Muscle layer of duodenum (tissue), 2 donors: ENCODE measurements around the gene OTUD5.
A peak's percentile ranks its signal among the peaks of the same experiment; 100 is the strongest.
"Not testable (repeated sequence)": the region's sequence is repeated elsewhere in the genome, so short reads cannot be mapped to it uniquely, and the experiment has no call there.

Experiments
- H3K27ac ChIP-seq: one replicate; pipeline ENCODE4 v1.7.0; 2013; ENCODE audit warnings: mild to moderate bottlenecking, low read length
- H3K27me3 ChIP-seq: one replicate; pipeline ENCODE4 v1.7.0; 2013; ENCODE audit warnings: low read depth, mild to moderate bottlenecking, control low read depth, low read length
- H3K36me3 ChIP-seq, 2 donors: one replicate each; pipeline ENCODE4 v1.7.0; 2013; ENCODE audit warnings: low read length in 2 of 2, control low read depth in 1 of 2, mild to moderate bottlenecking in 1 of 2; ENCODE audit not compliant: insufficient read depth in 2 of 2, control insufficient read depth in 1 of 2
- H3K4me1 ChIP-seq, 2 donors: one replicate each; pipeline ENCODE4 v1.7.0; 2013; ENCODE audit warnings: low read length in 2 of 2, mild to moderate bottlenecking in 2 of 2, control low read depth in 1 of 2, moderate library complexity in 1 of 2; ENCODE audit not compliant: insufficient read depth in 2 of 2, control insufficient read depth in 1 of 2
- H3K4me3 ChIP-seq, 2 donors: one replicate each; pipeline ENCODE4 v1.7.0; 2013; ENCODE audit warnings: low read length in 2 of 2, low read depth in 1 of 2, mild to moderate bottlenecking in 1 of 2
- H3K9me3 ChIP-seq, 2 donors: one replicate each; pipeline ENCODE4 v1.7.0; 2013; ENCODE audit warnings: low read length in 2 of 2, control low read depth in 1 of 2, mild to moderate bottlenecking in 1 of 2; ENCODE audit not compliant: control insufficient read depth in 1 of 2
- donor health status: healthy.

The OTUD5 gene

GRCh38 chrX:48894891-48895290 lies 62.5 kb downstream of the OTUD5 start:
- no peaks in the 10 kb centered on the region for H3K9me3 ChIP-seq
- H3K4me1 ChIP-seq: peaks cover 0 to 16% of the 10 kb centered on the region in 2 donors
- peaks cover 0 to 13% of the 10 kb centered on the region in 2 donors for H3K36me3 ChIP-seq
- no peak overlapping the region for H3K27ac ChIP-seq
- H3K4me3 ChIP-seq: no peak overlapping the region
- H3K27me3 ChIP-seq: no peaks in the 10 kb centered on the region

GRCh38 chrX:48893556-48894348 lies 63.7 kb downstream of the OTUD5 start:
- no peaks in the 10 kb centered on the region for H3K9me3 ChIP-seq
- peaks cover 0 to 16% of the 10 kb centered on the region in 2 donors for H3K4me1 ChIP-seq
- H3K4me3 ChIP-seq: no peak overlapping the region
- no peaks in the 10 kb centered on the region for H3K27me3 ChIP-seq
- no peak overlapping the region for H3K27ac ChIP-seq
- peaks cover 0 to 13% of the 10 kb centered on the region in 2 donors for H3K36me3 ChIP-seq

- peaks cover 0 to 16% of the 10 kb centered on the region in 2 donors for H3K4me1 ChIP-seq
- no peaks in the 10 kb centered on the region for H3K27me3 ChIP-seq
- no peak overlapping the region for H3K4me3 ChIP-seq
- no peak overlapping the region for H3K27ac ChIP-seq
- H3K36me3 ChIP-seq: peaks cover 0 to 13% of the 10 kb centered on the region in 2 donors
- H3K9me3 ChIP-seq: no peaks in the 10 kb centered on the region
Observed at GRCh38 chrX:48892896-48893295, 64.5 kb downstream of the OTUD5 start.

- Histone ChIP-seq H3K9me3 (no peaks in the 10 kb centered on the region), H3K27me3 (no peaks in the 10 kb centered on the region), H3K36me3 (peaks cover 0 to 13% of the 10 kb centered on the region in 2 donors), H3K27ac (no peak overlapping the region), H3K4me3 (peak overlapping the region; percentile 39 to 73), H3K4me1 (peaks cover 0 to 14% of the 10 kb centered on the region in 2 donors)
Observed at GRCh38 chrX:48891402-48892288, 65.8 kb downstream of the OTUD5 start.

- H3K27ac ChIP-seq: no peak overlapping the region
- no peaks in the 10 kb centered on the region for H3K27me3 ChIP-seq
- H3K4me1 ChIP-seq: peaks cover 0 to 8% of the 10 kb centered on the region in 2 donors
- peak overlapping the region; percentile 33 to 73 for H3K4me3 ChIP-seq
- no peaks in the 10 kb centered on the region for H3K9me3 ChIP-seq
- peaks cover 0 to 13% of the 10 kb centered on the region in 2 donors for H3K36me3 ChIP-seq
Observed at GRCh38 chrX:48890934-48891401, 66.4 kb downstream of the OTUD5 start.

GRCh38 chrX:48890296-48890925 lies 67.0 kb downstream of the OTUD5 start:
- Histone ChIP-seq H3K27me3 (no peaks in the 10 kb centered on the region), H3K27ac (no peak overlapping the region), H3K9me3 (no peaks in the 10 kb centered on the region), H3K36me3 (peaks cover 0 to 13% of the 10 kb centered on the region in 2 donors), H3K4me1 (peaks cover 0 to 8% of the 10 kb centered on the region in 2 donors), H3K4me3 (peak overlapping the region; percentile 33 to 73)

GRCh38 chrX:48886586-48886985 lies 70.8 kb downstream of the OTUD5 start:
- not testable (repeated sequence) for H3K27ac ChIP-seq, H3K9me3 ChIP-seq, H3K4me1 ChIP-seq, H3K4me3 ChIP-seq, H3K27me3 ChIP-seq, H3K36me3 ChIP-seq

- no peak overlapping the region for H3K4me3 ChIP-seq
- H3K27me3 ChIP-seq: no peaks in the 10 kb centered on the region
- no peaks in the 10 kb centered on the region for H3K36me3 ChIP-seq
- no peaks in the 10 kb centered on the region for H3K9me3 ChIP-seq
- no peak overlapping the region for H3K27ac ChIP-seq
- no peaks in the 10 kb centered on the region for H3K4me1 ChIP-seq
Observed at GRCh38 chrX:48883729-48884128, 73.7 kb downstream of the OTUD5 start.

GRCh38 chrX:48876944-48877343 lies 80.5 kb downstream of the OTUD5 start:
- H3K36me3 ChIP-seq, H3K4me3 ChIP-seq, H3K9me3 ChIP-seq, H3K27ac ChIP-seq, H3K4me1 ChIP-seq, H3K27me3 ChIP-seq: not testable (repeated sequence)
